ENCODE results near the gene CRACR2A.

CRACR2A gene

GRCh38 chr12:3631272-3631637 is 121.7 kb downstream of the CRACR2A start:
- Histone ChIP-seq H3K27ac (ENCODE audit: low read depth, low read length, poor library complexity, severe bottlenecking) (no peak overlapping the region), H3K4me2 (ENCODE audit: low read length) (no peak overlapping the region), H3K9ac (ENCODE audit: low read length) (no peak overlapping the region), H3K4me3 (ENCODE audit: low read depth, low read length, poor library complexity, severe bottlenecking) (no peak overlapping the region), H4K20me1 (ENCODE audit: insufficient read depth, low read length) (no peaks in the 10 kb centered on the region), H3K36me3 (ENCODE audit: insufficient read depth, low read length) (peaks cover 13% of the 10 kb centered on the region; the same call in 1 of the 2 replicates), H3K4me1 (ENCODE audit: insufficient read depth, low read length, severe bottlenecking) (no peaks in the 10 kb centered on the region), H3K9me3 (ENCODE audit: low read length) (no peaks in the 10 kb centered on the region), H3F3A (ENCODE audit: insufficient read depth, low read length) (no peaks in the 10 kb centered on the region), H2AFZ (ENCODE audit: low read length) (no peak overlapping the region), H3K27me3 (ENCODE audit: insufficient read depth, low read length) (no peaks in the 10 kb centered on the region), H3K79me2 (ENCODE audit: insufficient read depth, low read length) (no peaks in the 10 kb centered on the region), H3K9me2 (ENCODE audit: low read depth, low read length) (no peaks in the 10 kb centered on the region)
- no peak for TF ChIP-seq CTCF (IDR thresholded peaks at IDR 0.05; ENCODE audit: low read length)
- TF ChIP-seq EZH2 (IDR thresholded peaks at IDR 0.05; ENCODE audit: borderline replicate concordance, low read length) = no peak

GRCh38 chr12:3630621-3631271 is 122.2 kb downstream of the CRACR2A start:
- Histone ChIP-seq H3K9me3 (ENCODE audit: low read length) (no peaks in the 10 kb centered on the region), H3K4me2 (ENCODE audit: low read length) (no peak overlapping the region), H3K4me3 (ENCODE audit: low read depth, low read length, poor library complexity, severe bottlenecking) (no peak overlapping the region), H3K4me1 (ENCODE audit: insufficient read depth, low read length, severe bottlenecking) (no peaks in the 10 kb centered on the region), H3F3A (ENCODE audit: insufficient read depth, low read length) (no peaks in the 10 kb centered on the region), H3K79me2 (ENCODE audit: insufficient read depth, low read length) (no peaks in the 10 kb centered on the region), H4K20me1 (ENCODE audit: insufficient read depth, low read length) (no peaks in the 10 kb centered on the region), H3K9ac (ENCODE audit: low read length) (no peak overlapping the region), H3K9me2 (ENCODE audit: low read depth, low read length) (no peaks in the 10 kb centered on the region), H3K36me3 (ENCODE audit: insufficient read depth, low read length) (peaks cover 16% of the 10 kb centered on the region; the same call in 1 of the 2 replicates), H3K27me3 (ENCODE audit: insufficient read depth, low read length) (no peaks in the 10 kb centered on the region), H3K27ac (ENCODE audit: low read depth, low read length, poor library complexity, severe bottlenecking) (no peak overlapping the region), H2AFZ (ENCODE audit: low read length) (no peak overlapping the region)
- no peak for TF ChIP-seq EZH2 (IDR thresholded peaks at IDR 0.05; ENCODE audit: borderline replicate concordance, low read length)
- TF ChIP-seq CTCF (IDR thresholded peaks at IDR 0.05; ENCODE audit: low read length) = no peak

GRCh38 chr12:3630111-3630510 is 122.8 kb downstream of the CRACR2A start:
- H3K4me2 ChIP-seq (ENCODE audit: low read length) = no peak overlapping the region

More at GRCh38 chr12:3630111-3630510, 122.8 kb downstream of the CRACR2A start:
- no peak overlapping the region for H3K4me3 ChIP-seq (ENCODE audit: low read depth, low read length, poor library complexity, severe bottlenecking)
- H3K27me3 ChIP-seq (ENCODE audit: insufficient read depth, low read length) = no peaks in the 10 kb centered on the region
- H3K79me2 ChIP-seq (ENCODE audit: insufficient read depth, low read length) = no peaks in the 10 kb centered on the region
- no peaks in the 10 kb centered on the region for H4K20me1 ChIP-seq (ENCODE audit: insufficient read depth, low read length)
- TF ChIP-seq EZH2 (IDR thresholded peaks at IDR 0.05; ENCODE audit: borderline replicate concordance, low read length) (no peak), CTCF (IDR thresholded peaks at IDR 0.05; ENCODE audit: low read length) (no peak)
- peaks cover 19% of the 10 kb centered on the region; the same call in 1 of the 2 replicates for H3K36me3 ChIP-seq (ENCODE audit: insufficient read depth, low read length)
- no peaks in the 10 kb centered on the region for H3K4me1 ChIP-seq (ENCODE audit: insufficient read depth, low read length, severe bottlenecking)
- H3K27ac ChIP-seq (ENCODE audit: low read depth, low read length, poor library complexity, severe bottlenecking) = no peak overlapping the region
- no peaks in the 10 kb centered on the region for H3K9me3 ChIP-seq (ENCODE audit: low read length)
- no peaks in the 10 kb centered on the region for H3K9me2 ChIP-seq (ENCODE audit: low read depth, low read length)
- H2AFZ ChIP-seq (ENCODE audit: low read length) = no peak overlapping the region
- no peak overlapping the region for H3K9ac ChIP-seq (ENCODE audit: low read length)
- H3F3A ChIP-seq (ENCODE audit: insufficient read depth, low read length) = no peaks in the 10 kb centered on the region

All from OCI-LY1 (cell line).